Posterior vena cava (tissue), 2 donors: ENCODE measurements around the gene SEC23IP. TPM values are rescaled to one million over a fixed set of nuclear protein-coding genes. Genes with fewer than 3 reads are reported as not detected.
"Not testable (repeated sequence)": the region's sequence is repeated elsewhere in the genome, so short reads cannot be mapped to it uniquely, and the experiment has no call there.

ENCODE experiments used
- DNase-seq: peaks from one replicate; pipeline ENCODE4 v3.0.0-alpha.2; 2020; ENCODE audit warnings: low spot score
- intact Hi-C, 2 donors: fragments of 100-400 bp; cut with DNase I; formaldehyde crosslinking; loops; one replicate each; pipeline versions ENCODE4 v1.14.1 to v1.14.2; 2022 to 2023
- total RNA-seq, 2 donors: library from RNA; stranded (reverse); fragmentation: NEBNext Ultra II Directional; extraction: Animal tissue kit (Norgen Biotek cat#: 25700); gene quantifications; one replicate each; pipeline ENCODE4 v1.2.1, GENCODE V29; 2021
- donor health status: DM: yes; HTN: yes; CAD: no.
- donor health status: DM: yes; HTN: yes; CAD: no.

Gene SEC23IP
- total RNA-seq, 2 donors from 2014 or later: 45.0 to 45.8 TPM

DNA sequence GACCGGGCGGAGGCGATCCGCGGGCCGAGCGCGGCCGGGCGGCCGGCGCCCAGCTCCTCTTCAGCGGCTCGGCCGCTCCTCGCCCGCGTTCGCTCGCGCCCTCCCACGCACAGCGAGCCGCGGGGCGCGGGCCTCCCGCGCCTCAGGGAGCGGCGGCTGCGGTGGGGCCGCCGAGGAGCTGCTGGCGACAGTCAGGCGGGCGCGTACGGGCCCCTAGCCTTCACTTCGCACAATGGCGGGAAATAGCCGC lies 20.0 kb upstream of the SEC23IP start, which contains the start of gene MCMBP:
TSS of gene MCMBP (minus strand) at position 234 of the 250 bp plus-strand sequence. CDS start 259 bp downstream, outside the sequence.
- intact Hi-C loops: no loop called here
- DNase-seq: no peak

DNA sequence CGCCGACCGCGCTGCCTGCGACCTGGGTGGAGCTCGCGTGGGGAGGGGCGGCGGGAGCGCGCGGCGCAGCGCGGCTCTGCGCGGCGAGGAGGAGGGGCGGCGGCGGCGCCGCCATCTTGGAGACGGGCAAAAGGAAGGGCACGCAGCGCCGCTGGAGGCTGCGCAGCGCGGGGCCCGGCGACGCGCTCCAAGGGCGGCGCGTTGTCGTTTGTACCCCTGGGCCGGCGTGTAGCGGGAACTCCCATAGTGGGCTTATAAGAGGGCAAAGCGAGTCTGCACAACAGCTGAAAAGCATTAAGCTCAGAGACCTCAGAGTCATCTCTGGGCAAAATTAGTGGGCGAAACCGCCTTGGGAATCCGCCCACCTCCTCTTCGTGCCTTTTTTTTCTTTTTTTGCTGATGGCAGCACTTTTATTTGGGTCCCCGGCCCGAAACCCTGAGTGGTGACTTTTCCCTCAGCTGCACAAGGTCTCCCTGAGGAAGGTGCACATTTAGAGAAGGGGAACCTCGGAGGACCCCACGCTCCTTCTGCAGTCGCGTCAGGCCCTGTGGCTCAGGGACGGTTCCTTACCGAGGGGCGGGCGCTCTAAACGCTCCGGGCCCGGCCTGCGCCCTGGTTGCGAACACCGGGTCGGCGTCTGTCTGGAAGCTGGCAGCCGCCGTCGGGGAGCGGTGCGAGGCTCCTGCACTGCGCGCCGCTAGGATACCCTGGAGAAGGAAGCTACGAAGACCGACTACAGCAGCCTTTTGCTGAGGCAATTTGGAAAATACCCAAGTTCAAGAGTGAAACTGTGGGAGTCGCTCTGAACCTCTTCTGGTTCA lies 19.5 kb upstream of the SEC23IP start:
- intact Hi-C loops: no loop called here
- DNase-seq: peak; percentile 97

DNA sequence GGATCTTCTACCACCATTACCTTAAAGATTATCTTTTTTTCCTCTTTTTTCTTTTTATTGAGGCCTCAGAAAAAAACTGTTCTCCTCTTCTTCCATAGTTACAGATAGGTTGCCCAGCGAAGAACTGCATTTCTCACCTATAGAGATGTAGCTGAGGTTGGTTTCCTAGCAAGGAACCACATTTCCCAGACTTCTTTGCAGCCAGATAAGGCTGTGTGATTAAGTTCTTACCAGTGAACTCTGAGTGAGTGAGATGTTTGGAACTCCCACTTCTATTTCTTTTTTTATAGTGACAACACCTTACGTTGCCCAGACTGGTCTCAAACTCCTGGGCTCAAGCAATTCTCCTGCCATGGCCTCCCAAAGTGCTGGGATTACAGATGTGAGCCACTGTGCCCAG lies 14.0 kb upstream of the SEC23IP start:
- intact Hi-C loops: no loop called here
- no peak for DNase-seq

- DNase-seq, intact Hi-C loops: not testable (repeated sequence)
Measured at GRCh38 chr10:119883901-119884611, 8.5 kb upstream of the SEC23IP start.

- DNase-seq, intact Hi-C loops: not testable (repeated sequence)
Measured at GRCh38 chr10:119886070-119886469, 6.5 kb upstream of the SEC23IP start.

DNA sequence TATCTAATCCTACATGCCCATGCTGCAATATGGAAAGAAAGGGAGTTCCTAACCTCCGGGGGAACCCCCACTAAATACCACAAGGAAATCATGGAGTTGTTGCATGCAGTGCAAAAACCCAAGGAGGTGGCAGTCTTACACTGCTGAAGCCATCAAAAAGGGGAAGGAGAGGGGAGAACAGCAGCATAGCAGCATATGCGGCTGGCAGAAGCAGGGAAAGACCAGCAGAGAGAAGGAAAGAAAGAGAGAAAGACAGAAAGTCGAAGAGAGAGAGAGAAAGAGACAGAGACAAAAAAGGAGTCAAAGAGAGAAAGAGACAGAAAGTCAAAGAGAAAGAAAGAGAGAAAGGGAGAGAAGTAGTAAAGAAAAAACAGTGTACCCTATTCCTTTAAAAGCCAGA lies 3.8 kb upstream of the SEC23IP start:
- DNase-seq, intact Hi-C loops: not testable (repeated sequence)

DNA sequence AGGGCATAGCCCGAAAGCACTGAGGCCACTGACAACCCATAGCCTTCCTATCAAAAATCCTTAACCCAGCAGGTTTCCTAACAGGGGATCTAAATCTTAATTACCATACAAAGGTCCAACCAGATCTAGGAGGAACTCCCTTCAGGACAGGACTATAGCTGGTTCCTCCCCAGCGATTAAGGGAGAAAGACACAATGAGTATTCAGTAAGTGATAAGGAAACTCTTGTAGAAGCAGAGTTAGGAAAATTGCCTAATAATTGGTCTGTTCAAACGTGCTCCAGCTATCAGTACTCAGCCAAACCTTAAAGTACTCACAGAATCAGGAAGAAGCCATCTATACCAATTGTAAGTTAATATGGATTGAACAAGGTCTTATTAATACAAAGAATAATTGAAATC lies 3.3 kb upstream of the SEC23IP start:
- intact Hi-C loops, DNase-seq: not testable (repeated sequence)

GRCh38 chr10:119890307-119890706 lies 2.2 kb upstream of the SEC23IP start:
- DNase-seq, intact Hi-C loops: not testable (repeated sequence)

DNA sequence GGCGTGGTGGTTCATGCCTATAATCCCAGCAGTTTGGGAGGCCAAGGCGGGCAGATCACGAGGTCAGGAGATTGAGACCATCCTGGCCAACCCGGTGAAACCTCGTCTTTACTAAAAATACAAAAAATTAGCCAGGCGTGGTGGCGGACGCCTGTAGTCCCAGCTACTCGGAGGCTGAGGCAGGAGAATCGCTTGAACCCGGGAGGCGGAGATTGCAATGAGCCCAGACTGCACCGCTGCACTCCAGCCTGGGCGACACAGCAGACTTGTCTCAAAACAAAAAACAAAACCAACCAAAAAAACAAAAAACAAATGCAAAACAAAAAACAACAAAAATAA lies 712 bp upstream of the SEC23IP start:
- DNase-seq, intact Hi-C loops: not testable (repeated sequence)

GRCh38 chr10:119893074-119893473 lies 544 bp downstream of the SEC23IP start:
- intact Hi-C loops: no loop called here
- no peak for DNase-seq

GRCh38 chr10:119893845-119894427 lies 1.4 kb downstream of the SEC23IP start:
- DNase-seq: no peak
- intact Hi-C loops: no loop called here

GRCh38 chr10:119896061-119896655 lies 3.6 kb downstream of the SEC23IP start:
- no peak for DNase-seq

DNA sequence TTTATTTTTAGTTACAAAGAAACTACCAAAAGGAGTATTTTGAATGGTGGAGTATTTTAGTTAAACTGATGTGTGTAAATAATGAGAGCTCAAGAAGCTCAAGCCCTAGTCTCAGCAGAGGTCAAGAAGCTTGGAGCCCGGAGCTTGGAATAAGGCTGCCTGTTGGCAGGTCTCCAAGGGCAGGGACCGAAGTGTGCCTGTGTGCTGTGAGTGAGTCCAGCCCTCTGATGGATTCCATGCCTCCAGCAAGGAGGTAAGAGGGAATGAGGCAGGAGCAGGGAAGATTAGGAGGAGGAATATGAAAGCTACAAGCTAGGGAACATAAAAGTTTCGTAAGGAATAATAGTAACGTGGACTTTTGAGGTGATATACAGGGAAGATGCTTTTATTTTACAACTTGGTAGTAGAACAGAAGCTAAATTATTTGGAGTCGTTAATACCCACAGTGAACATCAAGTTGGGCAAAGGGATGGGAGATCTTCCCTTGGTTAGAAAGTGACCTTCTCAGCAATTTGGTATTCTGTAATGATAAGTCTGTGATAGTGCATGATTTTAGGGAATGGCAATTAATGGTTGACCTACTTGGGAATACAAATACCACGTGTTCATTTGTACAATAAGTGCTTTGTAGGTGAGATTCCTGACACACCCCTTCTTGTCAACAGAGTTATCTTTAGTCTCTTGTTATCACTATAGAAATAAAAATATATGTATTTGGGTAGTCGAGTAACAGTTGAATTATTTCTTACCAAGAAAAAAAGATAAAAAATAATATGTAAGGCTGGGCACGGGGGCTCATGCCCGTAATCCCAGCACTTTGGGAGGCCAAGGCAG lies 4.6 kb downstream of the SEC23IP start:
- no peak for DNase-seq
- intact Hi-C loops: no loop called here

More at GRCh38 chr10:119896061-119896655, 3.6 kb downstream of the SEC23IP start:
- intact Hi-C loops: no loop called here

- no peak for DNase-seq
- intact Hi-C loops: no loop called here
Measured at GRCh38 chr10:119898577-119898976, 6.0 kb downstream of the SEC23IP start.

DNA sequence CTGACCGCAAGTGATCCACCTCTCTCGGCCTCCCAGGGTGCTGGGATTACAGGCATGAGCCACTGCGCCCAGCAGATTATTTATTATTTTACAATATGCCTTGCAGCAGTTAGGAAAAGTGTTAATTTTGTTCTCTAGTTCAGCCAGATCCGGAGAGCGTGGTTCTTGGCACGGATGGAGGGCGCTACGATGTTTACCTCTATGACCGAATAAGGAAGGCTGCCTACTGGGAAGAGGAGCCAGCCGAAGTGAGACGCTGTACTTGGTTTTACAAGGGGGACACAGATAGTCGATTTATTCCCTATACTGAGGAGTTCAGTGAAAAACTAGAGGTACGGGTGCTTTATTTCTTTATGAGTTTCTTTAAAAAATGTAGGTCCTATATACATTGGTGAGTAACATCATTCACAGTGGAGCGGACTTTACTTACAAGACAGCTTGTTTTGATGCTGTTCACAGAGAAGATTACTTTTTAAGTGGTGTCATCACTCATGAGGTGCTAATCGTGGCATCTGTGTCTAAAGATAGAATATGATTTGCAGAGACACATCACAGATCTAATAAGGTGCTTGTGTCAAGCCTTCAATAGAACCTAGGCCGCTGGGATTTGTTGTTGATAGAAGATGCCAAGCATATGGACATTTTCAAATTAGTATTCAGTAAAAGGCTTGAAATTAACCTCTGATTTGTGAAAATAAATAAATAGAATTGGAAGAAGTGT lies 11.6 kb downstream of the SEC23IP start:
- DNase-seq: no peak
- intact Hi-C loops: no loop called here

GRCh38 chr10:119907695-119908094 lies 15.2 kb downstream of the SEC23IP start:
- DNase-seq, intact Hi-C loops: not testable (repeated sequence)

- DNase-seq: no peak
- intact Hi-C loops: no loop called here
Measured at GRCh38 chr10:119908166-119908565, 15.6 kb downstream of the SEC23IP start.

DNA sequence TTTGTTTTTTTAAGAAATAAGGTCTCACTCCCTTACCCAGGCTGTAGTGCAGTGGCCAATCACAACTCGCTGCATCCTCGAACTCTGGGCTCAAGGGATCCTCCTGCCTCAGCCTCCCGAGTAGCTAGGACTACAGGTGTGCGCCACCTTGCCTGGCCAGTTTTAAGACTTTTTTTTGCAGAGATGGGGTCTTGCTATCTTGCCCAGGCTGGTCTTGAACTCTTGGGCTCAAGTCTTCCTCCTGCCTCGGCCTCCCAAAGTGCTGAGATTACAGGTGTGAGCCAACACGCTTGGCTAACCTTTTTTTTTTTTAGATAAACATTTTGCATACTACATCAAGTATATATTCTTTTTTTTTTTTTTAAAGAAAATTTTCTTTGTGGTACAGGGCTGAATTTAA lies 18.2 kb downstream of the SEC23IP start:
- intact Hi-C loops: no loop called here
- DNase-seq: no peak

- intact Hi-C loops: no loop called here
- DNase-seq: no peak
Measured at GRCh38 chr10:119917777-119918176, 25.2 kb downstream of the SEC23IP start.
